GM12891 (cell line): ENCODE data around the gene GABRA6.

Source experiments
- POLR2A ChIP-seq: IDR thresholded peaks from 2 replicates; pipeline ENCODE4 v1.6.1; 2011; ENCODE audit warnings: low read depth, low read length, control low read depth
- TAF1 ChIP-seq: IDR thresholded peaks from 2 replicates; pipeline ENCODE4 v1.6.1; 2011; ENCODE audit warnings: low read depth, low read length, control low read depth

DNA sequence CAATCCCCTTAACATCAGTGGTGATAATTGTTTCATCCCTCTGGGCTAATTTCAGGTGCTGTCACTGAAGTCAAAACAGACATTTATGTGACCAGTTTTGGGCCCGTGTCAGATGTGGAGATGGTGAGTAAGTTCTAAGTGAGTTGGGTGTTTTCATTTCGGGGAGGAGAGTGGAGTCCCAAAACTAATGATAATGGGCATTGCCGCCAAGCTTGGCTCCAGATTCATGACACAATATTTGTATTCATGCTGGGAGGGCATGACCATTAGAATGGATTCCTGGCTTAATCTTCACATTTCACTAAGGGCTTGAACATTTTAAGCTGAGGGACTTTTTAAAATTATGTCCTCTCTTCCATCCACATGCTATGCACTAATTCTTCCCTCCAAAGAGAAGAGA, 1.4 kb downstream of the GABRA6 start:
- TF ChIP-seq POLR2A (no peak), TAF1 (no peak)
